COLO829 (cell line): ENCODE data around the gene GPR132.
"Not testable (repeated sequence)": the region's sequence is repeated elsewhere in the genome, so short reads cannot be mapped to it uniquely, and the experiment has no call there.

Source experiments
- DNase-seq: peaks from one replicate; pipeline ENCODE4 v3.0.0; 2012; ENCODE audit warnings: low spot score

The GPR132 gene

DNA sequence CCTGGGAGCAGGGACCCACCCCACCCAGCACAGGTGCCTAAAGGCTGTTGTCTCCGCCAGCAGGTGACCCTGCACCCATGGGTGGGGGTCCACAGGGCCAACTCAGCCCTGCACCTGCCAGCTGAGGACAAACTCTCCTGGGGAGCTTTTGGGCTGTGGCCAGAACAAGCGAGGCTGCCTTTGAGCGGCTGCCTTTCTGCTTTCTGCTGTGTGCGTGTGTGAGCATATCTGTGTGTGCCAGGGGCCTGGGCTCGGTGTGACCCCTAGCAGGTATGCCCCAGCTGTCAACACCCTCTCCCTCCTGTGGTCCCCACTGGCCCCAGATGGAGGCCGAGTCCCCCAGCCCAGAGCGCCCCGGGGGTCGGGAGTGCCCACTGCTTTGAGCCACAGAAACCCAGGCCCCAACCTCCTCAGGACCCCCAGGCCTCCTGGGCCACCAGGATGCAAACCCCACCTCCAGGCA, 25.9 kb upstream of the GPR132 start:
- no peak for DNase-seq

DNA sequence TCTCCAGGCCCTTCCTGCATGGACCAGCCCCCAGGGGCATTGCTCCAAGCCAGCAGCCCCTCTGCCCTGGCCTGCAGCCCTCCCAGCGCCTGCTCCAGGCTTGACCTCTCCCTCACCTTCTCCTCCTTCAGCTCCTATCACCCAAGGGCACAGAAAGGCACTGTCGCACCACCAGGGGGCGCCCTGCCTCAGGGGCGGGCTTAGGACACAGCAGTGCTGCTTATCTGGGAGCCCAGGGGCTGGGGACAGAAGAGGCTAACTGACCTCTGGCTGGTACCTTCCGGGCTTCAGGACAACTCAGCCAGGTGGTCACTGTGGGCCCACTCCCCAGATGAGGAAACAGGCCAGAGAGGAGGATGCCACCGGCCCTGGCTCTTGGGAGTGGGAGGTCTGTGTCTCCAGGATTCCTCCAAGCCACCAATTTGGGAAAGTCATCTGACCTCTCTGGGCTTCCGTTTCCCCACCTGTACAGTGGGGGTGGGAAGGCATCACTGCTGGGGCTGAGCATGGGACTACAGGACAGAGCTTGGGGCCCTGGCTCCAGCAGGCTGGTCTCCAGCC, 25.3 kb upstream of the GPR132 start:
- DNase-seq = peak; percentile 73

DNA sequence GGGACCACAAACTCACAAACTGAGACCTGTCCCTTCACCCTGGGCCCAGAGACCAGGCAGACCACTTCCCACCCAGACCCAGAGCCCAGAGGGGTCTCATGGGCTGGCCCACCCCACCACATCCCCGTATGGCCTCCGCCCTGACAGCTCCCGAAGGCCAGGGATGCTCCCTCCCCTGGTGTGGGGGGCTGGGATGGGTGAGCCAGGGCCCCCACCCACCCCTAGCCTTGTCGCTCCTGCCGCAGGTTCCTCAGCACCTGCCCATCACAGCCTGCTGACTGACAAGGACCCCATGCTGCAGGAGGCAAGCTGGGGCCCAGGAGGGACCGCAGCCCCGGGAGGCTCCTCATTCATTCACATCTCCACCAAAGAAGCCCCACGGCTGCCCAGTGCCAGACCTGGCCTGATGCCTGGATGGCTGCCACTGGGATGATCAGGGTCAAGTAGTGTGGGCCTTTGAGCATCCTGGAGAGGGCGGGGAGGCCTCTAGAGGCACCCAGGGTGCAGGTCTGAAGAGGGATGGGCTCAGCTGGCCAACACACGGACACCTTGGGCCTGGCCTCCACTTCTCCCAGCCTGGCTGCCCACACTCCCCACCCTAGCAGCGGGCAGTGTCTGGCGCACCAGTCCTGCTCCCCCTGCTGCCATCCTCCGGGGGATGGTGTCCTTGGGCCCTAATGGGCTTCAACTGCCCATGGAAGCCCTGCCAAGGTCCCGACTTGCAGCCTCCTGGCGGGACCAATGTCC, 24.7 kb upstream of the GPR132 start:
- DNase-seq = no peak

DNA sequence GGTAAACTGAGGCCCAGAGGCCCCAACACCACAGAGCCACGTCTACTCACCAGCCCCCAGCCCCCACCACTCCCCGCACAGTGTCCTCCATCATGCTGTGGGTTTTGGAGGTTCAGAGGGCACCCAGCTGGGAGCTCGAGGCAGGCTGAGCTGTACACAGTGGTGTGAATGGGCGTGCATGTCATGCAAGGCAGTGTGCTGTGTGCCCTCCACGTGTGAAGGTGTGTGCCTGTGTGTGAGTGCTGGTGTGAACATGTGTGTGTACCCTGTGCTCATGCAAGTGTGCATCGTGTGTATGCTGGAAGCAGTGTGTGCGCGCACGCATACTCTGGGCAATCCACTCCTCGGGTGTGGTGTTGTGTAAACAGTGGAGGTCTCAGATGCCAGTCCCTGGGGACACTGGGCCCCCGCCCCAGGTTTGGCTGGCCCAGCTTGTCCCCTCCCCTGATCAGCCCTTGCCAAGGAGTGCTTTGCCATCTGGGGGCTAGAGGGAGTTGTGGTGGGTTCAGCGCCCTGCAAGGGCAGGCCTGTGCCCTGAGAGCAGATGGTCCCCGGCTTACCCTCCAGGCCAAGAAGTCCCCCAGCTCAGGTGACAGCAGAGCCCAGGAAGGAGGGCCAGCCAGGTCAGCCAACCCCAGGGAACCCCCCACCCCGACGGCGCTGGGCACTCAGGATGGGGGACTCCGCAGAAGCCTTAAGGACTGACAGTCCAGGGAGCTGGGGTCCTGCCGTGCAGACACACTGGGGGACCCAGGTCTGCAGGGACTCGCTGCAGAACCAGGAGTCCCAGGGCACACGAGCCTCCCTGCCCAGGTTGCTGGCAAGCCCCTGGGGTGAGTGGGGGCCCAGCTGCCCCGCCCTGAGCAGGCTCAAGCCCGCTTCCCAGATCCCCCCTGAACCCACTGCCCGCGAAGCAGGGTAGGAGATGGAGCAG, 23.8 kb upstream of the GPR132 start:
- no peak for DNase-seq

DNA sequence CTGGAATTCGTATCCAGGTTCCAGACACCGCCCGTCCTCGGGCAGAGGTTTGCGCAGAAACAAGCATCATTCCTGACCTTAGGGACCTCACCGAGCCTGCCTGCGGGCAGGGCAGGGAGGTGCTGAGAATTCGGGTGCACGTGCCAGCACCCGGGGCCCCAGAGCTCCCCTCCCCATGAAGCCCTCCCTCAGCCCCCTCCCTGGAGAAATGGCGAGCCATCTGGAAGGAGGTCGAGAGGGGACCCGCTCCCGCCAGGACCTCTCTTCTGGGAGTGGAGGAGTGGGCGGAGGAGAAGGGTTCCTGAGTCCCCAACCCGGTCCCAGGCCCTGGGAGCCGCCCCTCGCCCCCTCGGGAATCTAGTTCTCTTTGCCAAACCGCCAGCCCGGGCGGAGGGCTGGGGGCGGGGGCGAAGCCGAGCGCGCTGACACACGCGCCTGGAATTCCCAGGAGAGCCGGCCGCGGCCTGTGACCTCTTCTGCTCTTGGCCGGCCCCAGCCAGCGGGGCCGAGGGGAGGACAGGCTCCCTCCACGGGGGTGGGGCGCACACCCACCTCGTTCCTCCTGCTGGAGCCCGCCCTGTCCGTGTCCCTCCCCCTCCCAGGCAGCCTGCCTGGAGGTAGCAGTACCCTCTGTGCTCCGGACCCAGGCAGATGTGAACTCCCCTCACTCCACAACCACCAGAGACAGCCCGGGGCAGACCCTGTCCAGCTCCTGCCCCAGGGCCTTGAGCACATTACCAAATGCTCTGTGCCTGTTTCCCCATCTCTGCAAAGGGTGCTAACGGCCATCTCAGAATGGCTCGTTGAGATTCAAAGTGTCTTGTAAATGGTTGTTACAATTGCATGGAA, 23.0 kb upstream of the GPR132 start:
- DNase-seq = no peak

DNA sequence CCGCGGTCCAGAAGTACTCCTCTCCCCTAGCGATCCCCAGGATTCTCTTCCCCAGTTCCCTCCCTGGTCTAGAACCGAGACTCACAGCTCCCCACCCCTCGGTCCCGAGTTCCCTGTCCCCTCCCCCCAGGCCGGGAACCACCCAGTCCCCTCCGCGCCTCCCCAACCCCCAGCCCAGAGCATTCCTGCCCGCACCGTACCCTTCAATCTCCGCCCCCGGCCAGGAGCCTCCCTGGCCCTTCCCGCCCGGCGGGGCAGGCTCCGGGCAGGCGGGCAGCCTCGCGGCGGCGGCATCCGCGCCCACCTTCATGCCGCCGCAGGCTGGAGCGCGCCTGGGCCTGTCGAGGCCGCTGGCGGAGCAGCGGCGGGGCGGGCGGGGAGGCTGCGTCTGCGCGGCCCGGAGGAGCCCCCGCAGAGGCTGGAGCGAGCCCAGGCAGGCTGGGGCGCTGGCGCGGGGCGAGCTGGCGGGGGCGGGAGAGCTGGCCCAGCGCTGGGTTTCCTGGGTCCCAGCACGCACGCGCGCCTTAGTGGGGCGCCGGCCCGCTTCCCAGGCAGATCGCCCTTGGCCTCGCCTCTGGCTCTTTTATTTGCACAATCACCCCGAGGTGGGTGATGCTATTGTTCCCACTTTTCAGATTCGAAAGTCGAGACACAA, 22.2 kb upstream of the GPR132 start:
- no peak for DNase-seq

DNA sequence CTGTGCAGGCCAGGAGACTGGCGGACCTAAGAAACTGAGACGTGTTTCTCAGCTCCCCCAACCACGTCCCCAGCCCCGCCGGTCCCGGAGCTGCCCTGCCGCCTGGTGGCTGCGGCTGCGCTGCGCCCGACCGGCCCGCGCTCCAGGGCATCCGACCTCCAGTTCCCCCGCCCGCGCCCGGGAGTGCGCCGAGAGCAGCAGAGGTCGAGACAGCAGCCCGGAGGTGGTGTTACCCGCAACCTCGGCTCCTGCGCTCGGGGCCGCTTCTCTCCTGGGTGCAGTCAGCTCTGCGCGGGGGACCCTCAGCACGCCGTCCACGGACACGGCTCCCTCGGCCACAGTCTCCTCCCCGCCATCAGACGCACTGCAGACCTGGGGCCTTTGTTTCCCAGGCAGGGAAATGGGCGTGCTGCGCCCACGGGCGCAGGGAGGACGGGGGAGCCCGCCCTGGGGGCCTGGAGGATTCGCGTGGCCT, 21.6 kb upstream of the GPR132 start:
- DNase-seq = peak; percentile 25

DNA sequence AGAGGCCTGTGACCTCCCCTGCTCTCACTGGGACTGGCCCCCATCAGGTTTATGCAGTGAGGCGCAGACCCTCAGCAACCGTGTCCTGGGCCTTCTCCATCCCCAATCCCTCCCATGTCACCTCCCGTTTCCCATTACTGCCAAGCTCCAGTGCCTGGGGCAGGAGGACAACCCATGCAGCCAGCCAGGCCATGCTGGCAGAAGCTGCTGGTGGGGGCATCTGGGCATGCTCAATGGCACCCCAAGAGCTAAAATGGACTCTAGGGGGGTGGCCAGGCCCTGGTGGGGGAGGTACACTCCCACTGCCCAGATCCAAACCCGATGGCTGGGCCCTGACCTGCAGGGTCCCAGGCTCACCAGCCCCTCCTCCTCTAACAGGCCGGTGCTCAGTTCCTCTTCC, 20.5 kb upstream of the GPR132 start:
- no peak for DNase-seq

DNA sequence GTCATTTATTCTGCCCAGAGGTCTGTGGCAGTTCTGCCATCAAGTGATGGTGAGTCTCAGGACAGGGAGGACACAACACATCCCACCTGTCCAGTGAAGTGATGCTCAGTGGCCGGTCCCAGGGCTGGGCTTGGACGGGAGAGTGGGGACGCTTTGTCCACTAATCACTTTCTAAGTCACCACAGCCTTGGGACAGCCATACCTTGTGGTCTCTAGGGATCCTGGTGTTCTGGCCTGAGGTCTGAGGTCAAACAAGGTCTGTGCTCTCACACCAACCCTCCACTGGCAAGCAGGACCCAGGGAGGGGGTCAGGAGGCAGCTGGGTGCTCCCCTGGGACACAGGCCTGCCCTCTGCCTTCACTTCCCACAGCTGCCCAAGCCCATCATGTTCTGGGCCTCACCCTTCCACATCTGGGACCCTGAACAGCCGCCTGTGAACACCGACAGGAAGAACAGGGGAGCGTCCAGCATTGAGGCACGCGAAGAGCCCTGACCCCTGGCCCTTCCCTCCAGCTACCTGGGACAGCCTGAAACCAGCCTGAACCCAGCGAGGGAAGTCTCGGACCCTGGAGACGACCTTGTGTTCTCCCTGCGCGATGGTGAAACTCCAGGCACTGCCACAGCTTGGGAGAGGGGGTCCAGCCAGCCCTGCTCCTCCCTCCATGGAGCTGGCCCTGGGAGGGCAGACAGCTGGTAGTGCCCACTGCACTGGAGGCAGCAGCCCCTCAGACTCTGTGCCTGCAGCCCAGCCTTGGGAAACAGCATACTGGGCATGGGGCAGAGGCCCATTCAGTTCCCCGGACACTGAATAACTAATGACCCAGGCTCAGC, 19.7 kb upstream of the GPR132 start:
- no peak for DNase-seq

DNA sequence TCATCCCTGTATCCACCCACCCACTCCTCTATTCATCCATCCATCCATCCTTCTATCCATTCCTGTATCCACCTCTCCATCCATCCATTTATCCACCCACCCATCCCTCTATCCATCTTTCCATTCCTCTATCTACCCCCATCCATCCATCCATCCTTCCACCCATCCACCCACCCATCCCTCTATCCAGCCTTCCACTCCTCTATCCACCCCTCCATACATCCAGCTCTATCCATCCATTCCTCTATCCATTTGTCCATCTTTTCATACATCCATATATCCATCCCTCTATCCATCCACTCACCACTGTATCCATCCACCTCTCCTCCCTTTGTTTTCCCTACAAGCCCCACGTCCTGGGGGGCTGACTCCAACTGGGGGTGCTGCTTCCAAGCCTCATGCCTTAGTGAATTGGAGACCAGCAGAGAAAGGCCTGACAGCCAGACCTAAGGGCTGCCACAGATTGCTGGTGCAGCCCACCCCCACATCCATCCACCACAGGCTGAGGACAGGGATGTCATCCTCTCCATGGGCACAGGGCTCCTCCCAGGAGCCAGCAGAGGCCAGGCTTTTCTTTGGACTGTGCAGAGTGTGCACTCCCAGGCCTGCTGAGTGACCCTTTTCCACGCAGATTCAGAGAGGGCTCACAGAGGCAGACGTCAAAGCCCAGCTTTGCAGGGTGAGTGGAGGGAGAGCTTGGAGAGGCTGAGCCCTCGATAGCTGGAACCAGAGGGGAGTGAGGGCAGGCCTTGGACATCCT, 18.9 kb upstream of the GPR132 start:
- no peak for DNase-seq

DNA sequence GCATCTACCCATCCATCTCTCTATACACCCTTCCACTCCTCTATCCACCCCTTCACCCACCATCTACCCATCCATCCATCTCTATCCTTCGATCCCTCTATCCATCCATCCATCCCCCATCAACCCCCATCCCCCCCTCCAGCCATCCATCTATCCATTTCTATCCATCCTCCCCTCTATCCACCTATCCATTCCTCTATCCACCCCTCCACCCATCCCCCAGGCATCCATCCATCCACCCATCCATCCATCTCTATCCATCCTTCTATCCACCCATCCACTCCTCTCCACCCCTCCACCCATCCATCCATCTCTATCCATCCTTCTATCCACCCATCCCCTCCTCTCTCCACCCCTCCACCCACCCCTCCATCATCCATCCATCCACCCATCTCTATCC, 17.5 kb upstream of the GPR132 start:
- DNase-seq = no peak

DNA sequence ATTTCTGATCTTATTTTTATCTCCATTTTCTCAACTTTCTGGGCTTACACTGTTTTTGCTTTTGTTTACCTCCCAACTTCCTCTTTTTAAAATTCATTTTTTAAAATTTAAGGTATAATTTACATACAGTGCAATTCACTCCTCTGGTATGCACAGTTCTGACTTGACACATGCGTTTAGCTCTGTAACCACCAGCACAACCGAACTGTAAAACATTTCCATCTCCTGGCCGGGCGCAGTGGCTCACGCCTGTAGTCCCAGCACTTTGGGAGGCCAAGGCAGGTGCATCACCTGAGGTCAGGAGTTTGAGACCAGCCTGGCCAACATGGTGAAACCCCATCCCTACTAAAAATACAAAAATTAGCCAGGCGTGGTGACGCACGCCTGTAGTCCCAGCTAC, 16.2 kb upstream of the GPR132 start:
- not testable (repeated sequence) for DNase-seq

DNA sequence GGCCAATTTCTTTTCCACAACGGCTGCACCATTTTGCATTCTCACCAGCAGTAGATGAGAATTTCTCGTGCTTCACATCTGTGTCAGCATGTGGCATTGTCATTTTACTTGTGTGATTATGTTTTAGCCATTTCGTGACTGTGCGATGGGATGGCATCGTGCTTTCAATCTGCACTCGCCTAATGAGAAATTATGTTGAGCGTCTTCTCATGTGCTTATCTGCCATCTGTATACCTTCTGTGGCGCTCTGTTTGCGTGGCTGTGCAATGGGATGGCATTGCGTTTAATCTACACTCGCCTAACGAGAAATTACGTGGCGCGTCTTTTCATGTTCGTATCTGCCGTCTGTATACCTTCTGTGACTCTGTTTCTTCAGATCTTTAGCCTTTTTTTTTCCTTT, 14.9 kb upstream of the GPR132 start:
- no peak for DNase-seq

DNA sequence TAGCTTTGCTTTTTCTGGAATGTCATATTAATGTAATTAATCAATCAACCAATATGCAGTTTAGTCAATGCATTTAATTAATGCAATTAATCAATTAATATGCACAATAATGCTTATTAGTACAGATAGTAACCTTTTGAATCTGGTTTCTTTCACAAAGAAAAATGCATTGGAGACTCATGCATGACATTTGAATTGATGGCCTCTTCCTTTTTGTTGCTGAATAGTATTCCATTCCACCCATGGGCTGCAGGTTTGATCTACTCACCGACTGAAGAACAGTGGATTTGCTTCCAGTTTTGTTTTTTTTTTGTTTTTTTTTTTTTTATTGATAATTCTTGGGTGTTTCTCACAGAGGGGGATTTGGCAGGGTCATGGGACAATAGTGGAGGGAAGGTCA, 13.1 kb upstream of the GPR132 start:
- DNase-seq = no peak

DNA sequence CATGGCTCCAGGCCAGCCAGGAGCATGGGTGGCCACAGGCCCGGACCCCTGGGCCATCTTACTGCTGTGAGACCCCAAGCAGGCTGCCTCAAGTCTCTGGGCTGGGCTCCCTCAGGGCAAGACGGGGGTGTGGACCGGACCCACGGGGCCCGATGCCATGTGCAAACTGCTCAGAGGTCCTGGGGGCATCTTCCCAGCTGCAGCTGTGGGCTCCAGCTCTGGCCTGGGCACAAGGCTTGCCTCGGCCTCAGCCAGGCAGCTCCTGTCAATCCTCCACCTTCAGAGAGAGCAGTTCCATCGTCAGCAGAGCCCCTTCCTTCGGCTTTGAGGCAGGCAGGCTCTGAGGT, 12.4 kb upstream of the GPR132 start:
- DNase-seq = no peak

DNA sequence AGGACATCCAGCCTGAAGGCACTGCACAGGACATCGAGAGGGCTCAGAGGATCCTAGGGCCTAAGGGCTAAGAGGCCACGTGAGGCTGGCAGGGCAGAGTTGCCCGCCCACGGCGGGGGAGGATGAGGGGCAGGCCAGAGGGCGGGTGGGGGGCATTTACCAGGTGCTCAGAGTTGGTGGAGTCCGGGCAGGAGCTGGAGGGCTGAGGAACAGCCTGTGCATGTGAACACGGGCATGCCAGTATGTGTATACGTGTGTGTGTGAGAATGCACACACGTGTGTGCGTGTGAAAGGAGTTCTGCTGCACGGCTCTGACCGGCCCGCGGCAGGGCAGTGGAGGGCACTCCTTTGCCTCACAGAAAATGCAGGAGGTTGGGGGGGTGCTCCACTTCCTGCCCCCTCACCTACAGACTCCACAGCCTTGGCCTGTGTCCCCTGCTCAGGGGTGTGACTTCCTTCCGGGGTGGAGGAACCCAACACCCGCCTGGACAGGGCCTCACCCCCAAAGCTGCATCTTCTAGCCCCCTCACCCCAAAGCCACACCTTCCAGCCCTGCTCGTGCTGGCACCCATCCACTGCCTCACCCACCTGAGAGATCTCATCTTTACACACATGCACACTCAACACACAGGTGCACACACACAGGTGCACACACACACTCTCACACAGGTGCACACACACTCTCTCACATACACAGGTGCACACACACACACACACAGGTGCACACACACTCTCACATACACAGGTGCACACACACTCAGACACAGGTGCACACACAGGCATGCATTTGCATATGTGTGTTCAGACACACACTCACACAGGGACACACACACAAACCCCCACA, 11.8 kb upstream of the GPR132 start:
- no peak for DNase-seq

DNA sequence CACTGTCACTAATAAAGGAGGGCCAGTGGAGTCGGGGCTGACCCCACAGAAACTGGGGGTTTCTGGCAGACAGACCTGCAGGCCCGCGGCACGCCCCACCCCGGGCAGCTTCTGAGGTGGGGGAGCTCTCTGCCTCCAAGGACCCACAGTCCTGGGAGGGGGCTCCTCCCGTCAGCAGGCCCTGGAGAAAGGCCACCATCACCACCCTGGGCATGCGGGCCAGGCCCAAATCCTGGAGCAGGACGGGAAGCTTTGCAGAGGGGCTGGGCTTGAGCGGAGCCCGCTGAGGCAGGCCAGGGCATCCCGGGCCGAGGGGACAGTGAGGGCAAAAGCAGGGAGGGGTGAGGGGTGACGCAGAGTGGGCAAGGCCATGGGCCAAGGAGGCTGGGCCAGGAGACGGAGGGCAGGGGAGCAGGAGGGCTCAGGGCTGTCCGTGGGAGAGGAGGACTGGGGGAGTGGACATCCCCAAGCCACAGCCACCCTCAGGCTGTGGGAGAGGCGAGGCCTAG, 11.1 kb upstream of the GPR132 start:
- DNase-seq = no peak
